IMR-90 (cell line): Measurements from ENCODE around the gene FUCA2.

Source experiments
- BHLHE40 ChIP-seq: fragments of 150-350 bp; IDR thresholded peaks from 2 replicates; pipeline ENCODE4 v1.6.1; 2016; ENCODE audit warnings: mild to moderate bottlenecking, low read depth, low read length
- FOS ChIP-seq: fragments of 150-350 bp; IDR thresholded peaks from 2 replicates; pipeline ENCODE4 v1.6.1; 2016; ENCODE audit warnings: low read depth, low read length
- POLR2A ChIP-seq: IDR thresholded peaks from 2 replicates; pipeline ENCODE4 v1.6.1; 2012; ENCODE audit warnings: mild to moderate bottlenecking, low read depth, low read length
- RCOR1 ChIP-seq: IDR thresholded peaks from 2 replicates; pipeline ENCODE4 v1.6.1; 2012; ENCODE audit warnings: mild to moderate bottlenecking, low read length, improper control_type of control experiment; ENCODE audit not compliant: insufficient replicate concordance
- TF ChIP-seq, protein P1 (sequence below): conservative IDR thresholded peaks from 2 replicates; pipeline ENCODE4 v1.5.1; 2012; ENCODE audit warnings: mild to moderate bottlenecking, low read depth, low read length, improper control_type of control experiment

DNA sequence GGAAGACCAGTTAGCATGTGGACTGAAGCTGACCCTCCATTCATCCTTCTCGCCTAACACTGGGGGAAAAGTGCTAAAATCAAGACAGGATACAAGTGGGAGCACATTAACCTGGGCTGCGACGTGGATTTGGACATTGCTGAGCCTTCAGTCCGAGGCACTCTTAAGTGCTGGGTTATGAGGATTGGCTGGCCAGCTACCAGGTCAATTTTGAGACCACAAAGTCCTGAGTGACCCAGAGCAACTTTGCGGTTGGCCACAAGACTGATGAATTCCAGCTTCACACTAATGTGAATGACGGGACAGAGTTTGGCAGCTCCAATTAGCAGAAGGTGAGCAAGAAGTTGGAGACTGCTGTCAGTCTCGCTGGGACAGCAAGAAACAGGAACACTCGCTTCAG, 20.7 kb downstream of the FUCA2 start:
- no peak for TF ChIP-seq FOS
- TF ChIP-seq, protein P1, sequence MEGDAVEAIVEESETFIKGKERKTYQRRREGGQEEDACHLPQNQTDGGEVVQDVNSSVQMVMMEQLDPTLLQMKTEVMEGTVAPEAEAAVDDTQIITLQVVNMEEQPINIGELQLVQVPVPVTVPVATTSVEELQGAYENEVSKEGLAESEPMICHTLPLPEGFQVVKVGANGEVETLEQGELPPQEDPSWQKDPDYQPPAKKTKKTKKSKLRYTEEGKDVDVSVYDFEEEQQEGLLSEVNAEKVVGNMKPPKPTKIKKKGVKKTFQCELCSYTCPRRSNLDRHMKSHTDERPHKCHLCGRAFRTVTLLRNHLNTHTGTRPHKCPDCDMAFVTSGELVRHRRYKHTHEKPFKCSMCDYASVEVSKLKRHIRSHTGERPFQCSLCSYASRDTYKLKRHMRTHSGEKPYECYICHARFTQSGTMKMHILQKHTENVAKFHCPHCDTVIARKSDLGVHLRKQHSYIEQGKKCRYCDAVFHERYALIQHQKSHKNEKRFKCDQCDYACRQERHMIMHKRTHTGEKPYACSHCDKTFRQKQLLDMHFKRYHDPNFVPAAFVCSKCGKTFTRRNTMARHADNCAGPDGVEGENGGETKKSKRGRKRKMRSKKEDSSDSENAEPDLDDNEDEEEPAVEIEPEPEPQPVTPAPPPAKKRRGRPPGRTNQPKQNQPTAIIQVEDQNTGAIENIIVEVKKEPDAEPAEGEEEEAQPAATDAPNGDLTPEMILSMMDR = no peak
- no peak for TF ChIP-seq RCOR1
- TF ChIP-seq POLR2A = no peak
- TF ChIP-seq BHLHE40 = no peak
